Measurements from ENCODE around the gene RPL5. TPM values are rescaled to one million over a fixed set of nuclear protein-coding genes. Genes with fewer than 3 reads are reported as not detected.

Gene RPL5
- total RNA-seq, 8 experiments from 2014 or later: 1,889 to 7,232 (median 3,602) TPM

- ATAC-seq (replicated peaks in 6 of 8): no peak
- Histone ChIP-seq H3K4me1 (replicated peaks in 1 of 2) (peaks cover 0 to 13% of the 10 kb centered on the region in 2 donors), H3K4me3 (no peak overlapping the region), H3K27ac (no peak overlapping the region)
- in situ Hi-C loops (cut with MboI; ENCODE audit: low pct_unique_long_range_greater_than_20kb in 2 of 9, low sequenced_read_pairs in 9 of 9, unreplicated experiment in 9 of 9): loop anchor here in 6 of 9 experiments (25.0 kb wide), 2 partner anchors 87 to 112 kb away; partner anchors contain the start of gene DIPK1A (in 1 of the 6)
- WGBS, 10 experiments: 59 to 100% (median 86%) methylated on average over 2 of the region's 2 CpGs; no CpG with 5 or more reads in 1 of the 10 experiments
Observed at GRCh38 chr1:92874987-92875386, 43.1 kb downstream of the RPL5 start.

GRCh38 chr1:92876351-92876750 is 44.5 kb downstream of the RPL5 start:
- no peak overlapping the region for H3K4me3 ChIP-seq
- 60 to 97% (median 85%) methylated on average over 1 to 4 of the region's 4 CpGs for WGBS, 10 experiments
- in situ Hi-C loops (cut with MboI; ENCODE audit: low pct_unique_long_range_greater_than_20kb in 2 of 9, low sequenced_read_pairs in 9 of 9, unreplicated experiment in 9 of 9): no loop called here
- peaks cover 0 to 13% of the 10 kb centered on the region in 2 donors for H3K4me1 ChIP-seq (replicated peaks in 1 of 2)
- H3K27ac ChIP-seq: no peak overlapping the region
- no peak for ATAC-seq (replicated peaks in 6 of 8)

- in situ Hi-C loops (cut with MboI; ENCODE audit: low pct_unique_long_range_greater_than_20kb in 2 of 9, low sequenced_read_pairs in 9 of 9, unreplicated experiment in 9 of 9): no loop called here
- peaks cover 0 to 13% of the 10 kb centered on the region in 2 donors for H3K4me1 ChIP-seq (replicated peaks in 1 of 2)
- no peak overlapping the region for H3K4me3 ChIP-seq
- ATAC-seq (replicated peaks in 6 of 8): peak in 1 of 8 experiments; percentile 18
- 10 to 97% (median 60%) methylated on average over 1 to 4 of the region's 4 CpGs for WGBS, 10 experiments
- H3K27ac ChIP-seq: no peak overlapping the region
Observed at GRCh38 chr1:92877081-92877711, 45.4 kb downstream of the RPL5 start.

- in situ Hi-C loops (cut with MboI; ENCODE audit: low pct_unique_long_range_greater_than_20kb in 2 of 9, low sequenced_read_pairs in 9 of 9, unreplicated experiment in 9 of 9): no loop called here
- no peak overlapping the region for H3K4me3 ChIP-seq
- peaks cover 0 to 13% of the 10 kb centered on the region in 2 donors for H3K4me1 ChIP-seq (replicated peaks in 1 of 2)
- ATAC-seq (replicated peaks in 6 of 8): peak in 4 of 8 experiments; percentile 22 to 67 (median 36)
- H3K27ac ChIP-seq: no peak overlapping the region
- WGBS, 10 experiments: 18 to 90% (median 74%) methylated on average over 2 to 4 of the region's 4 CpGs; no CpG with 5 or more reads in 2 of the 10 experiments
Observed at GRCh38 chr1:92877792-92878191, 46.0 kb downstream of the RPL5 start.

GRCh38 chr1:92879316-92879968 is 47.6 kb downstream of the RPL5 start:
- H3K27ac ChIP-seq: no peak overlapping the region
- H3K4me1 ChIP-seq (replicated peaks in 1 of 2): peaks cover 0 to 13% of the 10 kb centered on the region in 2 donors
- in situ Hi-C loops (cut with MboI; ENCODE audit: low pct_unique_long_range_greater_than_20kb in 2 of 9, low sequenced_read_pairs in 9 of 9, unreplicated experiment in 9 of 9): no loop called here
- no peak overlapping the region for H3K4me3 ChIP-seq
- no peak for ATAC-seq (replicated peaks in 6 of 8)
- WGBS, 10 experiments: 42 to 100% (median 83%) methylated on average over 1 to 4 of the region's 4 CpGs

GRCh38 chr1:92881391-92881790 is 49.6 kb downstream of the RPL5 start:
- Histone ChIP-seq H3K27ac (no peak overlapping the region), H3K4me1 (replicated peaks in 1 of 2) (peaks cover 0 to 13% of the 10 kb centered on the region in 2 donors), H3K4me3 (no peak overlapping the region)
- in situ Hi-C loops (cut with MboI; ENCODE audit: low pct_unique_long_range_greater_than_20kb in 2 of 9, low sequenced_read_pairs in 9 of 9, unreplicated experiment in 9 of 9): no loop called here
- 54 to 100% (median 90%) methylated on average over 2 to 3 of the region's 3 CpGs; no CpG with 5 or more reads in 1 of the 10 experiments for WGBS, 10 experiments
- no peak for ATAC-seq (replicated peaks in 6 of 8)

GRCh38 chr1:92882819-92883218 is 51.0 kb downstream of the RPL5 start:
- in situ Hi-C loops (cut with MboI; ENCODE audit: low pct_unique_long_range_greater_than_20kb in 2 of 9, low sequenced_read_pairs in 9 of 9, unreplicated experiment in 9 of 9): no loop called here
- H3K4me3 ChIP-seq: no peak overlapping the region
- WGBS, 10 experiments: 0 to 92% (median 74%) methylated on average over 1 of the region's 1 CpG; no CpG with 5 or more reads in 2 of the 10 experiments
- peaks cover 0 to 3% of the 10 kb centered on the region in 2 donors for H3K4me1 ChIP-seq (replicated peaks in 1 of 2)
- ATAC-seq (replicated peaks in 6 of 8): no peak
- no peak overlapping the region for H3K27ac ChIP-seq

- no peak overlapping the region for H3K4me3 ChIP-seq
- in situ Hi-C loops (cut with MboI; ENCODE audit: low pct_unique_long_range_greater_than_20kb in 2 of 9, low sequenced_read_pairs in 9 of 9, unreplicated experiment in 9 of 9): no loop called here
- no peaks in the 10 kb centered on the region for H3K4me1 ChIP-seq (replicated peaks in 1 of 2)
- ATAC-seq (replicated peaks in 6 of 8): no peak
- H3K27ac ChIP-seq: no peak overlapping the region
Observed at GRCh38 chr1:92883297-92883696, 51.5 kb downstream of the RPL5 start.

GRCh38 chr1:92884195-92884594 is 52.4 kb downstream of the RPL5 start:
- no peak overlapping the region for H3K4me3 ChIP-seq
- in situ Hi-C loops (cut with MboI; ENCODE audit: low pct_unique_long_range_greater_than_20kb in 2 of 9, low sequenced_read_pairs in 9 of 9, unreplicated experiment in 9 of 9): no loop called here
- no peaks in the 10 kb centered on the region for H3K4me1 ChIP-seq (replicated peaks in 1 of 2)
- ATAC-seq (replicated peaks in 6 of 8): no peak
- 20 to 88% (median 62%) methylated on average over 1 of the region's 1 CpG; no CpG with 5 or more reads in 4 of the 10 experiments for WGBS, 10 experiments
- no peak overlapping the region for H3K27ac ChIP-seq

GRCh38 chr1:92886886-92887419 is 55.1 kb downstream of the RPL5 start:
- Histone ChIP-seq H3K4me3 (no peak overlapping the region), H3K4me1 (replicated peaks in 1 of 2) (no peaks in the 10 kb centered on the region), H3K27ac (no peak overlapping the region)
- 80 to 100% (median 100%) methylated on average over 1 to 2 of the region's 2 CpGs; no CpG with 5 or more reads in 3 of the 10 experiments for WGBS, 10 experiments
- in situ Hi-C loops (cut with MboI; ENCODE audit: low pct_unique_long_range_greater_than_20kb in 2 of 9, low sequenced_read_pairs in 9 of 9, unreplicated experiment in 9 of 9): no loop called here
- ATAC-seq (replicated peaks in 6 of 8): no peak

GRCh38 chr1:92887465-92887864 is 55.6 kb downstream of the RPL5 start:
- WGBS, 10 experiments: 60 to 100% (median 94%) methylated on average over 1 to 2 of the region's 2 CpGs; no CpG with 5 or more reads in 1 of the 10 experiments
- Histone ChIP-seq H3K27ac (no peak overlapping the region), H3K4me3 (no peak overlapping the region), H3K4me1 (replicated peaks in 1 of 2) (no peaks in the 10 kb centered on the region)
- in situ Hi-C loops (cut with MboI; ENCODE audit: low pct_unique_long_range_greater_than_20kb in 2 of 9, low sequenced_read_pairs in 9 of 9, unreplicated experiment in 9 of 9): no loop called here
- ATAC-seq (replicated peaks in 6 of 8): no peak

All from motor neuron (in vitro differentiated cells).